Measurements from ENCODE around the gene REXO2.

Gene REXO2

GRCh38 chr11:114439229-114440120 lies at the start of gene REXO2:
REXO2 (plus strand) TSS chr11:114439467; CDS start chr11:114439529, 62 bp downstream.
- peak within 1 kb of the TSS; percentile 95 for H3K4me3 ChIP-seq (ENCODE audit: low read depth, low read length)
- TF ChIP-seq CTCF (IDR thresholded peaks at IDR 0.05; ENCODE audit: control insufficient read depth, extremely low read depth, insufficient read depth), result peak; percentile 24; the same call in 1 of the 2 replicates
- DNase-seq (ENCODE audit: low read depth), result peak; percentile 96

GRCh38 chr11:114392735-114393667 lies 46.3 kb upstream of the REXO2 start:
- no peak for TF ChIP-seq CTCF (IDR thresholded peaks at IDR 0.05; ENCODE audit: control insufficient read depth, extremely low read depth, insufficient read depth)
- DNase-seq (ENCODE audit: low read depth), result no peak
- H3K4me3 ChIP-seq (ENCODE audit: low read depth, low read length), result no peak overlapping the region

GRCh38 chr11:114395736-114396135 lies 43.5 kb upstream of the REXO2 start:
- DNase-seq (ENCODE audit: low read depth), result no peak
- H3K4me3 ChIP-seq (ENCODE audit: low read depth, low read length), result no peak overlapping the region
- TF ChIP-seq CTCF (IDR thresholded peaks at IDR 0.05; ENCODE audit: control insufficient read depth, extremely low read depth, insufficient read depth), result peak; percentile 32

- DNase-seq (ENCODE audit: low read depth), result no peak
- no peak overlapping the region for H3K4me3 ChIP-seq (ENCODE audit: low read depth, low read length)
- TF ChIP-seq CTCF (IDR thresholded peaks at IDR 0.05; ENCODE audit: control insufficient read depth, extremely low read depth, insufficient read depth), result no peak
These were observed 42.4 kb upstream of the REXO2 start for GRCh38 chr11:114396916-114397315.

- TF ChIP-seq CTCF (IDR thresholded peaks at IDR 0.05; ENCODE audit: control insufficient read depth, extremely low read depth, insufficient read depth), result no peak
- no peak for DNase-seq (ENCODE audit: low read depth)
These were observed 41.8 kb upstream of the REXO2 start for GRCh38 chr11:114397349-114397982.

GRCh38 chr11:114398303-114398920 lies 40.9 kb upstream of the REXO2 start:
- H3K4me3 ChIP-seq (ENCODE audit: low read depth, low read length), result no peak overlapping the region
- no peak for DNase-seq (ENCODE audit: low read depth)

More at GRCh38 chr11:114397349-114397982, 41.8 kb upstream of the REXO2 start:
- no peak overlapping the region for H3K4me3 ChIP-seq (ENCODE audit: low read depth, low read length)

More at GRCh38 chr11:114398303-114398920, 40.9 kb upstream of the REXO2 start:
- TF ChIP-seq CTCF (IDR thresholded peaks at IDR 0.05; ENCODE audit: control insufficient read depth, extremely low read depth, insufficient read depth), result no peak
